OCI-LY7 (cell line): ENCODE data around the gene CAPN5. TPM values are rescaled to one million over a fixed set of nuclear protein-coding genes. Genes with fewer than 3 reads are reported as not detected.

ENCODE experiments used
- BruUV-seq: library from RNA; stranded (reverse); fragments of 400-500 nt; replicated peaks from 2 replicates; lab custom pipeline; 2021; lab: Mats Ljungman, UMichigan
- CTCF ChIA-PET: fragments of 300-600 bp; sonication (Branson Sonifier 250); formaldehyde crosslinking; loops from one replicate; lab custom pipeline; 2022; ENCODE audit warnings: antibody characterized with exemption; ENCODE audit not compliant: unreplicated experiment; lab: Charles Lee
- POLR2A ChIA-PET: fragments of 300-600 bp; sonication (Branson Sonifier 250); formaldehyde crosslinking; loops from one replicate; lab custom pipeline; 2022; ENCODE audit warnings: antibody characterized with exemption; lab: Charles Lee
- DNase-seq: peaks from one replicate; pipeline ENCODE4 v3.0.0-alpha.2; 2015; ENCODE audit warnings: low spot score
- H2AFZ ChIP-seq: fragments of 200-600 bp; sonication (generic), shearing (Covaris generic); 2 replicates; pipeline ENCODE4 v1.6.1; 2014; ENCODE audit warnings: mild to moderate bottlenecking, antibody characterized with exemption, low read length, moderate library complexity
- H3K27ac ChIP-seq: fragments of 200-600 bp; sonication (generic); 2 replicates; pipeline ENCODE4 v1.5.1; 2014; ENCODE audit warnings: mixed run types, low read depth, mild to moderate bottlenecking, moderate library complexity, low read length, inconsistent platforms; ENCODE audit not compliant: poor library complexity, severe bottlenecking
- H3K36me3 ChIP-seq: fragments of 200-600 bp; sonication (generic); 2 replicates; pipeline ENCODE4 v1.6.1; 2014; ENCODE audit warnings: mild to moderate bottlenecking, antibody characterized with exemption, low read length, moderate library complexity, mixed read lengths; ENCODE audit not compliant: insufficient read depth
- H3K4me1 ChIP-seq: fragments of 200-600 bp; sonication (generic); 2 replicates; pipeline ENCODE4 v1.5.1; 2014; ENCODE audit warnings: mild to moderate bottlenecking, low read length; ENCODE audit not compliant: insufficient read depth, poor library complexity, severe bottlenecking
- H3K4me2 ChIP-seq: fragments of 200-600 bp; sonication (generic); 2 replicates; pipeline ENCODE4 v1.6.1; 2014; ENCODE audit warnings: mild to moderate bottlenecking, low read length
- H3K4me3 ChIP-seq: fragments of 200-600 bp; sonication (generic); 2 replicates; pipeline ENCODE4 v1.5.1; 2014; ENCODE audit warnings: mild to moderate bottlenecking, low read depth, low read length; ENCODE audit not compliant: poor library complexity, severe bottlenecking
- H3K79me2 ChIP-seq: fragments of 200-600 bp; sonication (generic); 2 replicates; pipeline ENCODE4 v1.6.1; 2016; ENCODE audit warnings: low read depth, mild to moderate bottlenecking, low read length, moderate library complexity, mixed read lengths; ENCODE audit not compliant: insufficient read depth
- H3K9me2 ChIP-seq: fragments of 200-600 bp; sonication (generic); 2 replicates; pipeline ENCODE4 v1.6.1; 2016; ENCODE audit warnings: mild to moderate bottlenecking, low read length, mixed read lengths; ENCODE audit not compliant: insufficient read depth
- H3K9me3 ChIP-seq: fragments of 200-600 bp; sonication (generic); 2 replicates; pipeline ENCODE4 v1.6.1; 2014; ENCODE audit warnings: mild to moderate bottlenecking, mixed run types, low read length, mixed read lengths
- H4K20me1 ChIP-seq: fragments of 200-600 bp; sonication (generic); 2 replicates; pipeline ENCODE4 v1.6.1; 2014; ENCODE audit warnings: mild to moderate bottlenecking, antibody characterized with exemption, low read length, moderate library complexity, mixed read lengths; ENCODE audit not compliant: insufficient read depth
- CTCF ChIP-seq: fragments of 200-600 bp; sonication (generic); conservative IDR thresholded peaks from 2 replicates; pipeline ENCODE4 v1.5.1; 2014; ENCODE audit warnings: mild to moderate bottlenecking, antibody characterized with exemption, low read length, moderate library complexity, mixed read lengths
- EZH2phosphoT487 ChIP-seq: fragments of 200-600 bp; sonication (generic); IDR thresholded peaks from 2 replicates; pipeline ENCODE4 v1.6.1; 2018; ENCODE audit warnings: low read depth, borderline replicate concordance, mild to moderate bottlenecking, mixed run types, antibody characterized with exemption, low read length, moderate library complexity, mixed read lengths
- intact Hi-C: fragments of 100-400 bp; cut with micrococcal nuclease; formaldehyde crosslinking; loops from one replicate; pipeline ENCODE4 v1.10.0; 2022; ENCODE audit not compliant: unreplicated experiment
- total RNA-seq, 2 experiments: library from RNA; depleted of rRNA in 1 of 2; stranded (reverse); fragments of >200 nt in 1 of 2; shearing (Covaris generic) in 1 of 2; gene quantifications; 2 replicates each; pipeline ENCODE4 v1.2.3, GENCODE V29; 2014 to 2022

CAPN5 gene
- total RNA-seq, 2 experiments from 2014 or later: 1.4 to 1.5 TPM

GRCh38 chr11:77074205-77074604 lies 7.4 kb downstream of the CAPN5 start:
- Histone ChIP-seq H3K4me2 (no peak overlapping the region), H3K79me2 (no peaks in the 10 kb centered on the region), H3K9me3 (peaks cover 7% of the 10 kb centered on the region; the same call in 1 of the 2 replicates), H3K27ac (no peak overlapping the region), H2AFZ (no peak overlapping the region), H3K36me3 (no peaks in the 10 kb centered on the region), H3K4me3 (no peak overlapping the region), H3K9me2 (no peaks in the 10 kb centered on the region), H4K20me1 (no peaks in the 10 kb centered on the region), H3K4me1 (no peaks in the 10 kb centered on the region)
- ChIA-PET CTCF (no interaction called here), POLR2A (no interaction called here)
- DNase-seq: no peak
- intact Hi-C loops: no loop called here
- TF ChIP-seq CTCF (no peak), EZH2phosphoT487 (no peak)
- BruUV-seq: no TSS peak

- H2AFZ ChIP-seq: no peak overlapping the region
- no peak for DNase-seq
- H3K4me3 ChIP-seq: no peak overlapping the region
- H3K9me2 ChIP-seq: no peaks in the 10 kb centered on the region
- no peaks in the 10 kb centered on the region for H3K36me3 ChIP-seq
- BruUV-seq: no TSS peak
- no peaks in the 10 kb centered on the region for H3K4me1 ChIP-seq
- ChIA-PET POLR2A (no interaction called here), CTCF (no interaction called here)
- H3K27ac ChIP-seq: no peak overlapping the region
- no peak overlapping the region for H3K4me2 ChIP-seq
- no peaks in the 10 kb centered on the region for H4K20me1 ChIP-seq
- H3K9me3 ChIP-seq: peaks cover 7% of the 10 kb centered on the region; the same call in 1 of the 2 replicates
- no peaks in the 10 kb centered on the region for H3K79me2 ChIP-seq
- intact Hi-C loops: no loop called here
- TF ChIP-seq CTCF: no peak
- no peak for TF ChIP-seq EZH2phosphoT487
Measured at GRCh38 chr11:77074626-77075221, 8.0 kb downstream of the CAPN5 start.

- Histone ChIP-seq H3K36me3 (no peaks in the 10 kb centered on the region), H3K4me1 (no peaks in the 10 kb centered on the region), H4K20me1 (no peaks in the 10 kb centered on the region), H3K9me3 (peaks cover 7% of the 10 kb centered on the region; the same call in 1 of the 2 replicates), H3K4me2 (no peak overlapping the region), H3K4me3 (no peak overlapping the region), H3K79me2 (no peaks in the 10 kb centered on the region), H2AFZ (no peak overlapping the region), H3K27ac (no peak overlapping the region), H3K9me2 (no peaks in the 10 kb centered on the region)
- no peak for TF ChIP-seq CTCF
- no TSS peak for BruUV-seq
- intact Hi-C loops: no loop called here
- POLR2A ChIA-PET: no interaction called here
- CTCF ChIA-PET: no interaction called here
- DNase-seq: no peak
Measured at GRCh38 chr11:77075425-77075905, 8.7 kb downstream of the CAPN5 start.
